ENCODE data around the gene AKAP1.

The AKAP1 gene

GRCh38 chr17:57084802-57085447 is at the start of gene AKAP1:
TSS of gene AKAP1 (plus strand) at chr17:57085246. CDS start at chr17:57105465, 20,219 bp downstream.
- ChIA-PET CTCF (interaction anchor here (0.7 kb wide), 2 partner anchors 30 kb away, joined by 3 read pairs; no protein-coding TSS in a partner anchor), POLR2A (ENCODE audit: low non-redundant PET) (interaction anchor here (0.5 to 0.7 kb wide), 2 partner anchors 74 to 866 kb away, joined by 3 to 7 read pairs; no protein-coding TSS in a partner anchor)
- peak; percentile 42; the same call in 1 of the 2 replicates for TF ChIP-seq CTCF (conservative IDR thresholded peaks at IDR 0.05; ENCODE audit: low read depth)
- DNase-seq (ENCODE audit: low spot score): peak; percentile 99
- peak within 1 kb of the TSS; percentile 89 for H3K27ac ChIP-seq

- POLR2A ChIA-PET (ENCODE audit: low non-redundant PET): no interaction called here
Observed at GRCh38 chr17:57035971-57036481, 49.0 kb upstream of the AKAP1 start.

GRCh38 chr17:57037411-57037810 is 47.6 kb upstream of the AKAP1 start:
- TF ChIP-seq CTCF (conservative IDR thresholded peaks at IDR 0.05; ENCODE audit: low read depth): no peak
- ChIA-PET POLR2A (ENCODE audit: low non-redundant PET) (no interaction called here), CTCF (interaction anchor here (1.3 kb wide), 1 partner anchor 17 kb away, joined by 3 read pairs; no protein-coding TSS in a partner anchor)
- H3K27ac ChIP-seq: no peak overlapping the region
- no peak for DNase-seq (ENCODE audit: low spot score)

More at GRCh38 chr17:57035971-57036481, 49.0 kb upstream of the AKAP1 start:
- TF ChIP-seq CTCF (conservative IDR thresholded peaks at IDR 0.05; ENCODE audit: low read depth): no peak
- CTCF ChIA-PET: interaction anchor here (1.3 kb wide), 2 partner anchors 13 to 18 kb away, joined by 3 to 5 read pairs; no protein-coding TSS in a partner anchor
- H3K27ac ChIP-seq: peak overlapping the region; percentile 69
- no peak for DNase-seq (ENCODE audit: low spot score)

GRCh38 chr17:57038486-57038885 is 46.6 kb upstream of the AKAP1 start:
- H3K27ac ChIP-seq: no peak overlapping the region
- CTCF ChIA-PET: no interaction called here
- POLR2A ChIA-PET (ENCODE audit: low non-redundant PET): no interaction called here
- DNase-seq (ENCODE audit: low spot score): no peak
- TF ChIP-seq CTCF (conservative IDR thresholded peaks at IDR 0.05; ENCODE audit: low read depth): no peak

GRCh38 chr17:57040571-57040970 is 44.5 kb upstream of the AKAP1 start:
- ChIA-PET POLR2A (ENCODE audit: low non-redundant PET) (no interaction called here), CTCF (no interaction called here)
- no peak for DNase-seq (ENCODE audit: low spot score)
- H3K27ac ChIP-seq: no peak overlapping the region
- no peak for TF ChIP-seq CTCF (conservative IDR thresholded peaks at IDR 0.05; ENCODE audit: low read depth)

GRCh38 chr17:57043276-57043675 is 41.8 kb upstream of the AKAP1 start:
- H3K27ac ChIP-seq: no peak overlapping the region
- POLR2A ChIA-PET (ENCODE audit: low non-redundant PET): no interaction called here
- CTCF ChIA-PET: interaction anchor here (0.6 kb wide), 1 partner anchor 421 kb away, joined by 3 read pairs; no protein-coding TSS in a partner anchor
- TF ChIP-seq CTCF (conservative IDR thresholded peaks at IDR 0.05; ENCODE audit: low read depth): no peak
- no peak for DNase-seq (ENCODE audit: low spot score)
